H9 (cell line): ENCODE measurements around the gene PKD1. TPM values are rescaled to one million over a fixed set of nuclear protein-coding genes. Genes with fewer than 3 reads are reported as not detected.

Source experiments
- DNase-seq: peaks from one replicate; pipeline ENCODE4 v3.0.0-alpha.2; 2017
- H2AFZ ChIP-seq: one replicate; pipeline ENCODE4 v1.6.1; 2013; ENCODE audit warnings: mild to moderate bottlenecking, low read length, control low read depth, moderate library complexity
- H2AK5ac ChIP-seq: 2 replicates; pipeline ENCODE4 v1.6.1; 2013; ENCODE audit warnings: low read length, control low read depth, mixed read lengths; ENCODE audit not compliant: insufficient read length
- H2BK120ac ChIP-seq: one replicate; pipeline ENCODE4 v1.6.1; 2013; ENCODE audit warnings: low read depth, mild to moderate bottlenecking, low read length, control low read depth, inconsistent platforms; ENCODE audit not compliant: poor library complexity, severe bottlenecking
- H2BK12ac ChIP-seq: 2 replicates; pipeline ENCODE4 v1.6.1; 2013; ENCODE audit warnings: low read length, control low read depth, mixed read lengths, low read depth; ENCODE audit not compliant: insufficient read length
- H2BK15ac ChIP-seq: 2 replicates; pipeline ENCODE4 v1.6.1; 2013; ENCODE audit warnings: low read depth, low read length, control low read depth
- H2BK20ac ChIP-seq: one replicate; pipeline ENCODE4 v1.6.1; 2013; ENCODE audit warnings: low read depth, mild to moderate bottlenecking, low read length, control low read depth, inconsistent platforms; ENCODE audit not compliant: poor library complexity, severe bottlenecking
- H2BK5ac ChIP-seq: 2 replicates; pipeline ENCODE4 v1.6.1; 2013; ENCODE audit warnings: low read length, control low read depth, mixed read lengths; ENCODE audit not compliant: insufficient read length
- H3K14ac ChIP-seq: 2 replicates; pipeline ENCODE4 v1.6.1; 2013; ENCODE audit warnings: low read length, control low read depth; ENCODE audit not compliant: insufficient read depth
- H3K18ac ChIP-seq: 2 replicates; pipeline ENCODE4 v1.6.1; 2013; ENCODE audit warnings: low read depth, mild to moderate bottlenecking, mixed read lengths, low read length, control low read depth; ENCODE audit not compliant: insufficient read length
- H3K23ac ChIP-seq: 2 replicates; pipeline ENCODE4 v1.6.1; 2013; ENCODE audit warnings: low read length, control low read depth, mixed read lengths, low read depth; ENCODE audit not compliant: insufficient read length
- H3K23me2 ChIP-seq: 2 replicates; pipeline ENCODE4 v1.6.1; 2013; ENCODE audit warnings: low read depth, mild to moderate bottlenecking, mixed read lengths, low read length, control low read depth; ENCODE audit not compliant: insufficient read length, poor library complexity, severe bottlenecking
- H3K27ac ChIP-seq: 2 replicates; pipeline ENCODE4 v1.5.1; 2013; ENCODE audit warnings: low read length, control low read depth, mixed read lengths, low read depth; ENCODE audit not compliant: insufficient read length
- H3K27me3 ChIP-seq: 2 replicates; pipeline ENCODE4 v1.6.1; 2013; ENCODE audit warnings: low read length, control low read depth, inconsistent platforms; ENCODE audit not compliant: insufficient read depth
- H3K4ac ChIP-seq: 2 replicates; pipeline ENCODE4 v1.6.1; 2013; ENCODE audit warnings: low read depth, mild to moderate bottlenecking, control low read depth, inconsistent platforms, low read length, moderate library complexity
- H3K4me1 ChIP-seq: 2 replicates; pipeline ENCODE4 v1.6.1; 2013; ENCODE audit warnings: low read length, control low read depth, inconsistent platforms; ENCODE audit not compliant: insufficient read depth
- H3K4me2 ChIP-seq: 2 replicates; pipeline ENCODE4 v1.6.1; 2013; ENCODE audit warnings: low read length, control low read depth, mixed read lengths; ENCODE audit not compliant: insufficient read length, insufficient read depth
- H3K56ac ChIP-seq: 2 replicates; pipeline ENCODE4 v1.6.1; 2013; ENCODE audit warnings: low read depth, mild to moderate bottlenecking, mixed read lengths, low read length, control low read depth; ENCODE audit not compliant: insufficient read length
- H3K79me1 ChIP-seq: 2 replicates; pipeline ENCODE4 v1.6.1; 2013; ENCODE audit warnings: low read depth, mild to moderate bottlenecking, moderate library complexity, low read length, control low read depth, inconsistent platforms; ENCODE audit not compliant: insufficient read depth, poor library complexity, severe bottlenecking
- H3K79me2 ChIP-seq: 2 replicates; pipeline ENCODE4 v1.6.1; 2013; ENCODE audit warnings: low read length, control low read depth, inconsistent platforms; ENCODE audit not compliant: insufficient read depth
- H3K9ac ChIP-seq: 2 replicates; pipeline ENCODE4 v1.6.1; 2013; ENCODE audit warnings: low read length, control low read depth, mixed read lengths; ENCODE audit not compliant: insufficient read length; ENCODE audit errors: extremely low read depth
- H3K9me3 ChIP-seq: one replicate; pipeline ENCODE4 v1.6.1; 2013; ENCODE audit warnings: low read depth, low read length, inconsistent platforms; ENCODE audit not compliant: control insufficient read depth
- H3T11ph ChIP-seq: one replicate; pipeline ENCODE4 v1.6.1; 2013; ENCODE audit warnings: mild to moderate bottlenecking, low read length, control low read depth, inconsistent platforms
- H4K20me1 ChIP-seq: one replicate; pipeline ENCODE4 v1.6.1; 2013; ENCODE audit not compliant: control insufficient read depth, insufficient read length, insufficient read depth
- H4K5ac ChIP-seq: 2 replicates; pipeline ENCODE4 v1.6.1; 2013; ENCODE audit warnings: low read depth, mild to moderate bottlenecking, mixed read lengths, low read length, control low read depth; ENCODE audit not compliant: insufficient read length
- H4K8ac ChIP-seq: replicated peaks from 2 replicates; pipeline ENCODE4 v1.6.1; 2013; ENCODE audit warnings: low read length, control low read depth, mixed read lengths, low read depth; ENCODE audit not compliant: insufficient read length
- H4K91ac ChIP-seq: 2 replicates; pipeline ENCODE4 v1.6.1; 2013; ENCODE audit warnings: low read depth, mild to moderate bottlenecking, moderate library complexity, mixed read lengths, low read length, control low read depth; ENCODE audit not compliant: insufficient read length
- H3K27ac Mint-ChIP-seq, 3 experiments: 2 replicates in 2 of 3; 3 replicates in 1 of 3; pipeline ENCODE4 v1.8.0; 2020 to 2021; ENCODE audit warnings: mixed read lengths in 3 of 3, mild to moderate bottlenecking in 1 of 3, moderate library complexity in 1 of 3
- H3K27me3 Mint-ChIP-seq: 2 replicates; pipeline ENCODE4 v1.8.0; 2021; ENCODE audit warnings: low read depth, mild to moderate bottlenecking, moderate library complexity, mixed read lengths
- H3K36me3 Mint-ChIP-seq, 3 experiments: 2 replicates in 2 of 3; 3 replicates in 1 of 3; pipeline ENCODE4 v1.8.0; 2020 to 2021; ENCODE audit warnings: low read depth in 3 of 3, mixed read lengths in 3 of 3; ENCODE audit not compliant: insufficient read depth in 1 of 3
- H3K4me1 Mint-ChIP-seq, 2 experiments: 2 replicates each; pipeline ENCODE4 v1.8.0; 2020; ENCODE audit warnings: mixed read lengths in 2 of 2
- H3K4me3 Mint-ChIP-seq, 2 experiments: 2 replicates in 1 of 2; 3 replicates in 1 of 2; pipeline ENCODE4 v1.8.0; 2020 to 2021; ENCODE audit warnings: mild to moderate bottlenecking in 2 of 2, mixed read lengths in 2 of 2, moderate library complexity in 1 of 2
- H3K9me3 Mint-ChIP-seq, 2 experiments: 2 replicates in 1 of 2; 3 replicates in 1 of 2; pipeline ENCODE4 v1.8.0; 2020; ENCODE audit warnings: mild to moderate bottlenecking in 2 of 2, mixed read lengths in 2 of 2, moderate library complexity in 1 of 2
- CTCF ChIP-seq: fragments of 200-600 bp; sonication (generic); conservative IDR thresholded peaks from 3 replicates; pipeline ENCODE4 v1.8.0; 2021; ENCODE audit warnings: antibody characterized with exemption, mild to moderate bottlenecking
- WGBS: extraction: QIAGEN DNeasy Blood & Tissue Kit; methylation state at CpG from one replicate; pipeline ENCODE4 v1.1.7; 2013; ENCODE audit warnings: missing lambda C conversion rate, low lambda C conversion rate, mixed read lengths; ENCODE audit not compliant: insufficient read length; ENCODE audit errors: extremely low coverage; 5-methylcytosine and 5-hydroxymethylcytosine counted together
- total RNA-seq: library from RNA; stranded (reverse); gene quantifications from 2 replicates; pipeline ENCODE4 v1.2.1, GENCODE V29; 2021

Gene PKD1
- total RNA-seq, 1 experiment from 2014 or later, result 88.0 TPM

- Histone ChIP-seq H3K79me2 (no peaks in the 10 kb centered on the region), H2BK120ac (no peak overlapping the region), H4K91ac (no peak overlapping the region), H3K27me3 (no peaks in the 10 kb centered on the region), H3K56ac (no peak overlapping the region), H3K23me2 (peaks cover 11% of the 10 kb centered on the region), H3K4ac (no peak overlapping the region), H3K23ac (no peak overlapping the region), H4K8ac (no peak overlapping the region), H3K9ac (no peak overlapping the region), H3K27ac (no peak overlapping the region), H4K20me1 (no peaks in the 10 kb centered on the region), H3K4me1 (0 out of 2 replicates have a peak, but pooled peaks cover 3% of the 10 kb centered on the region), H3K79me1 (no peaks in the 10 kb centered on the region), H2BK5ac (no peak overlapping the region), H2BK12ac (no peak overlapping the region), H2BK15ac (no peak overlapping the region), H3T11ph (no peak overlapping the region), H3K4me2 (no peak overlapping the region), H2AK5ac (no peak overlapping the region), H2BK20ac (no peak overlapping the region), H3K14ac (no peak overlapping the region), H3K18ac (no peak overlapping the region), H2AFZ (no peak overlapping the region), H4K5ac (no peak overlapping the region), H3K9me3 (no peaks in the 10 kb centered on the region)
- Mint-ChIP-seq H3K27me3 (no peaks in the 10 kb centered on the region), H3K9me3 (no peaks in the 10 kb centered on the region), H3K4me3 (no peak overlapping the region), H3K36me3 (peaks cover 2 to 5% (median 4%) of the 10 kb centered on the region in 3 experiments; a peak in 4 of 7 replicates), H3K27ac (no peak overlapping the region), H3K4me1 (peaks cover 11 to 18% of the 10 kb centered on the region in 2 experiments)
- no peak for TF ChIP-seq CTCF
- no CpG with 5 or more reads among the region's 22 CpGs for WGBS
- DNase-seq, result no peak
Measured at GRCh38 chr16:2044541-2044940, 91.2 kb downstream of the PKD1 start.
